ENCODE data around the gene TMEM167A.
"Not testable (repeated sequence)": the region's sequence is repeated elsewhere in the genome, so short reads cannot be mapped to it uniquely, and the experiment has no call there.

Gene TMEM167A

GRCh38 chr5:83072966-83073365 is 4.2 kb downstream of the TMEM167A start:
- Histone ChIP-seq H3K4me1 (ENCODE audit: low read length) (peaks cover 4% of the 10 kb centered on the region; the same call in 1 of the 2 replicates), H3K4me2 (ENCODE audit: low read depth, low read length) (no peak overlapping the region), H3K4me3 (ENCODE audit: low read length) (no peak overlapping the region), H3K9me2 (replicated peaks; ENCODE audit: insufficient read depth, low read length) (no peaks in the 10 kb centered on the region), H3K27me3 (replicated peaks; ENCODE audit: insufficient read depth, low read length) (no peaks in the 10 kb centered on the region), H2AFZ (ENCODE audit: low read length) (no peak overlapping the region), H3K36me3 (replicated peaks; ENCODE audit: insufficient read depth, low read length) (0 out of 2 replicates have a peak, but pooled peaks cover 4% of the 10 kb centered on the region), H3K9ac (ENCODE audit: low read length) (no peak overlapping the region), H3K79me2 (ENCODE audit: low read length) (peaks cover 97% of the 10 kb centered on the region), H3K9me3 (replicated peaks; ENCODE audit: insufficient read depth, low read length) (no peaks in the 10 kb centered on the region), H3K27ac (ENCODE audit: low read length) (no peak overlapping the region), H4K20me1 (ENCODE audit: insufficient read depth, low read length) (peaks cover 17% of the 10 kb centered on the region), H3F3A (ENCODE audit: insufficient read depth, low read length) (peaks cover 9% of the 10 kb centered on the region; the same call in 1 of the 2 replicates)
- DNase-seq: no peak
- TF ChIP-seq EZH2 (optimal IDR thresholded peaks at IDR 0.05; ENCODE audit: low read depth, low read length) (no peak), CTCF (IDR thresholded peaks at IDR 0.05; ENCODE audit: low read length) (no peak), EZH2phosphoT487 (IDR thresholded peaks at IDR 0.05; ENCODE audit: low read length) (no peak)

DNA sequence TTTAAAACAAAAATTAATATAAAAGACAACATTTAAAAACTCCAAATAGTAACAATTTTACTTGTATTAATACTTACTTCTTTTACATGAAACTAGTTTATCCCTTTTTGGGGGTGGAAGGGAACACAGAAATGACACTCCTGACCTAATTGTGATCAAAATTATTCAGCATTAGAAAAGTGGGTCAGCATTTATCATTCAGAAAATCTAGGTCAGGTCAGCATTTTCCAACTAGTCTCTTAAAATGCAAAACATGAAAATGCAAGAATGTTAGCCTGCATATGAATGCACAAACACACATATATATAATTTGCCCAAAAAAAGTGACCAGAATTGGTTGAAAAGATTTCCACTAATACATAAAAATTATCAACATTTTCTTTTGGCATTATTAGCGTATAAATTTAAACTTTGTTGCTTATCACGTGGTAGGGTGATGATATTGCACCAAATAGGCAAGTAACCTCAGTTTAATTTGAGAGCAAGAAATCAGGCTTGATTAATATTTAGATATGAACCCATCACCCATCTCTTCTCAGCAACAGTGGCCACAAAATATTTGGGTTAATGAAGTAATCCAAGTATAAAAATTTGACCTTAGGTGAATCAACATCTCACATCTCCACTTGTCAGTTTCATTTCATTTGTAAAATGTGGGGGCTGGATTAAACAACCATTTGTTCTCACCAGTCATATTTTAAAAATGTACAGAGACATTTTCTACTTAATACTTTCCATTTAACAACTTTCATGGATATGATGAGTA is 5.7 kb downstream of the TMEM167A start:
- Histone ChIP-seq H3K27ac (ENCODE audit: low read length) (no peak overlapping the region), H3K36me3 (replicated peaks; ENCODE audit: insufficient read depth, low read length) (0 out of 2 replicates have a peak, but pooled peaks cover 4% of the 10 kb centered on the region), H3K4me1 (ENCODE audit: low read length) (peaks cover 4% of the 10 kb centered on the region; the same call in 1 of the 2 replicates), H3K4me3 (ENCODE audit: low read length) (no peak overlapping the region), H3K27me3 (replicated peaks; ENCODE audit: insufficient read depth, low read length) (no peaks in the 10 kb centered on the region), H3K9me3 (replicated peaks; ENCODE audit: insufficient read depth, low read length) (no peaks in the 10 kb centered on the region), H3K4me2 (ENCODE audit: low read depth, low read length) (no peak overlapping the region), H3F3A (ENCODE audit: insufficient read depth, low read length) (no peaks in the 10 kb centered on the region), H3K9ac (ENCODE audit: low read length) (no peak overlapping the region), H3K79me2 (ENCODE audit: low read length) (peaks cover 100% of the 10 kb centered on the region), H2AFZ (ENCODE audit: low read length) (no peak overlapping the region), H4K20me1 (ENCODE audit: insufficient read depth, low read length) (peaks cover 17% of the 10 kb centered on the region), H3K9me2 (replicated peaks; ENCODE audit: insufficient read depth, low read length) (no peaks in the 10 kb centered on the region)
- DNase-seq: no peak
- TF ChIP-seq CTCF (IDR thresholded peaks at IDR 0.05; ENCODE audit: low read length) (no peak), EZH2 (optimal IDR thresholded peaks at IDR 0.05; ENCODE audit: low read depth, low read length) (no peak), EZH2phosphoT487 (IDR thresholded peaks at IDR 0.05; ENCODE audit: low read length) (no peak)

DNA sequence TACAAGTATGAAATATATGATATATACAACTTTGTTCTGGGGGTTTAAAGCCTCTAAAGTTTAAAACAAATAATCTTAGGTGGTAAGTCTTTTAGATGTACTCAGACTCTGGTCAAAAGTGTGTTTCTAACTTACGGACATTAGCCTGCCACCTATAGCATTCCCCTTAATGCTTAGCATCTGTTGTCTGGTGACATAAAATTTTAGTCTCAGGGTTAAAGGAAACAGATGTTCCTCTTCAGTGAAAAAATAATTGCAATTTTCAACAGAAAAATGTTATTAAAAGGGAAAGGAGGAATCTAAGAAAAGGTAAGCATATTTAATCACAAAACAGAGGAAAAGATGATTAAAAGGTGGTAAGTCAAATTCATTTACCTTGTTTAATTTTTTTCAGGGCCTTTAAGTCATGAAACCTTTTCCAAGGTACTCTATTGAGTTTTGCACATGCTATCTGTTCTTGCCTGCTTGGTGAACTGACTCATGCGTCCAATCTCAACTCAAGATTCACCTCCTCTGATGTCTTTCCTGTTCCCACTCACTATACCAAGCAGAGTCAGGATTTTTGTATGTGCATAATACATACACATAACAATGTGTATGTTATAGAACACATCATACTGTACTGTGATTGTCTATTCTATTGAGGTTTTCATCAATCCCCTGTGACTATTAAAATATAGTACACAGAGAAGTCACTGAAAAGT is 7.9 kb downstream of the TMEM167A start:
- Histone ChIP-seq H3K27ac (ENCODE audit: low read length) (no peak overlapping the region), H3K27me3 (replicated peaks; ENCODE audit: insufficient read depth, low read length) (no peaks in the 10 kb centered on the region), H3K9ac (ENCODE audit: low read length) (no peak overlapping the region), H4K20me1 (ENCODE audit: insufficient read depth, low read length) (peaks cover 17% of the 10 kb centered on the region), H3K9me3 (replicated peaks; ENCODE audit: insufficient read depth, low read length) (no peaks in the 10 kb centered on the region), H3K4me1 (ENCODE audit: low read length) (no peaks in the 10 kb centered on the region), H3K79me2 (ENCODE audit: low read length) (peaks cover 99% of the 10 kb centered on the region), H3K9me2 (replicated peaks; ENCODE audit: insufficient read depth, low read length) (no peaks in the 10 kb centered on the region), H3K36me3 (replicated peaks; ENCODE audit: insufficient read depth, low read length) (peaks cover 4% of the 10 kb centered on the region; the same call in 1 of the 2 replicates), H3K4me3 (ENCODE audit: low read length) (no peak overlapping the region), H2AFZ (ENCODE audit: low read length) (no peak overlapping the region), H3F3A (ENCODE audit: insufficient read depth, low read length) (no peaks in the 10 kb centered on the region), H3K4me2 (ENCODE audit: low read depth, low read length) (no peak overlapping the region)
- DNase-seq: no peak
- TF ChIP-seq CTCF (IDR thresholded peaks at IDR 0.05; ENCODE audit: low read length) (no peak), EZH2phosphoT487 (IDR thresholded peaks at IDR 0.05; ENCODE audit: low read length) (no peak), EZH2 (optimal IDR thresholded peaks at IDR 0.05; ENCODE audit: low read depth, low read length) (no peak)

DNA sequence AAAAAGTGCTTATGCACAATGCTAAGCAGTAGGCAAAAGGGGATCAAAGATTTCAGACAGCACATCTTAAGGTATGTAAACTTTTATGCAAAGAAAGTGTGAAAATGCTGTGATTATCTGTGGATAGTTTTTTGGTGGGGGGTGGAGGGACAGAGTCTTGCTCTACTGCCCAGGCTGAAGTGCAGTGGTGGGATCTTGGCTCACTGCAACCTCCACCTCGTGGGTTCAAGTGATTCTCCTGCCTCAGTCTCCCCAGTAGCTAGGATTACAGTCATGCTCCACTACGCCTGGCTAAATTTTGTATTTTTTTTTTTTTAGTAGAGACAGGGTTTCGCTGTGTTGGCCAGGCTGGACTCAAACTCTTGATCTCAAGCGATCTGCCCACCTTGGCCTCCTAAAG is 9.8 kb downstream of the TMEM167A start:
- not testable (repeated sequence) for DNase-seq; H3K27ac ChIP-seq (ENCODE audit: low read length); H3K4me1 ChIP-seq (ENCODE audit: low read length); H3K36me3 ChIP-seq (replicated peaks; ENCODE audit: insufficient read depth, low read length); H2AFZ ChIP-seq (ENCODE audit: low read length); H3F3A ChIP-seq (ENCODE audit: insufficient read depth, low read length); H3K4me3 ChIP-seq (ENCODE audit: low read length); H3K9me2 ChIP-seq (replicated peaks; ENCODE audit: insufficient read depth, low read length); H3K4me2 ChIP-seq (ENCODE audit: low read depth, low read length); H3K27me3 ChIP-seq (replicated peaks; ENCODE audit: insufficient read depth, low read length); H3K9me3 ChIP-seq (replicated peaks; ENCODE audit: insufficient read depth, low read length); H3K9ac ChIP-seq (ENCODE audit: low read length)
- peaks cover 12% of the 10 kb centered on the region for H4K20me1 ChIP-seq (ENCODE audit: insufficient read depth, low read length)
- peaks cover 97% of the 10 kb centered on the region for H3K79me2 ChIP-seq (ENCODE audit: low read length)

All from MM.1S (cell line).